Stimulated activated CD8-positive, alpha-beta memory T cell treated with anti-CD3 and anti-CD28 coated beads, Interleukin-2, amount 100 ng/mL, for 48 hours (primary cell): ENCODE data around the gene ISG20.

Experiments used
- DNase-seq, 2 donors: peaks; one replicate each; pipeline ENCODE4 v3.0.0-alpha.2; 2020; ENCODE audit warnings: low read depth in 2 of 2

ISG20 gene

GRCh38 chr15:88654430-88655102, 15.8 kb downstream of the ISG20 start:
- no peak for DNase-seq

DNA sequence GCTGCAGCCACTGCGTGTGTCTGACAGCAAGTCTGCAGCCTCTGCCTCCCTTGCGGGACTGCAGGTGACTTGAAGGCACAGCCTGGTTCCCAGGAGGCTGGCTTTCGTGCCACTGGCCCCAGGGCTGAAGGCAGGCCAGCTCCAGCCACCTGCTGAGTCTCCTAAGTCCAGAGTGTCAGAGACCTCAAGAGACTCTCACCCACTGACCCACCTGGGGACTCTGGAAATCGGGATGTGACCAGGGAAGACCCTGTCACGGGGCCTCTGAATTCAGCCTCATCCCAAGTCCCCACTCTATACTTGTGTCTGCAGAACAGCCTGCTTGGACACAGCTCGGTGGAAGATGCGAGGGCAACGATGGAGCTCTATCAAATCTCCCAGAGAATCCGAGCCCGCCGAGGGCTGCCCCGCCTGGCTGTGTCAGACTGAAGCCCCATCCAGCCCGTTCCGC, 16.3 kb downstream of the ISG20 start:
- no peak for DNase-seq

- no peak for DNase-seq
Measured at GRCh38 chr15:88655800-88656488, 17.1 kb downstream of the ISG20 start.

- DNase-seq = no peak
Measured at GRCh38 chr15:88656760-88657221, 18.0 kb downstream of the ISG20 start.

DNA sequence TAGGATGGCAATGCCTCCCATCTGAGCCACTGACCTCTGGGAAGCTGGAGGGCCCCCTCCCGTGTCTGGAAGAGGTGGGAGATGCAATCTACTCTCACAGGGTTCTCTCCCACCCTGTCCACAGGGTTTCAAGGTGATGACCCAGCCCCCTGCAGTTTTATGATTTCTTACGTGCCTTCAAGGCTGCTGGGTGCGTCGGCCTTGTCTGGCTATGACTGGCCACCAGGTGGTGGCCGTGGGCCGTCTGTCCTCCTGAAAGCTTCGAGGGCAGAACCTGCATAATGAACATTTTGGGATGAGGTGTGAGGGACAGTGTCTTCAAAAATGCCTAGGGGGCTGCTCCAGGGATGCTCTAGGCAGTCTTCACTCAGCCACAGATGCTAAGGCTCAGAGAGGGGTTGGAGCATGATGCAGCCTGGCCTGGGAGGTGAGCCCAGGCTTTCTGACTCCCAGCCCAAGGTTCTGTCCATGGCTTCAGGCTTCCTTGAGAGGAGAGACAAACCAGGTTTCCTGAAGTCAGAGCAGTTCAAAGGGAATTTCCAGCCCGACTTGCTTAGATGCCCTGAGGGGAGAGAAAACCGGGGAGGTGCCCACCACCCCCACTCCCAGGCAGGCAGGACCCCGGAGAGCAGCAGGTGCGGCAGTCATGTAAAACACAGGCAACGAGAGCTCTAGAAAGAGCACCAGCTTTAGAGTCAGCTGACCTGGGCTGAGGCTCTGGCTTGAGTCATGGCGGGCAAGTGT, 18.7 kb downstream of the ISG20 start:
- DNase-seq = no peak

- no peak for DNase-seq
Measured at GRCh38 chr15:88658070-88658965, 19.5 kb downstream of the ISG20 start.

DNA sequence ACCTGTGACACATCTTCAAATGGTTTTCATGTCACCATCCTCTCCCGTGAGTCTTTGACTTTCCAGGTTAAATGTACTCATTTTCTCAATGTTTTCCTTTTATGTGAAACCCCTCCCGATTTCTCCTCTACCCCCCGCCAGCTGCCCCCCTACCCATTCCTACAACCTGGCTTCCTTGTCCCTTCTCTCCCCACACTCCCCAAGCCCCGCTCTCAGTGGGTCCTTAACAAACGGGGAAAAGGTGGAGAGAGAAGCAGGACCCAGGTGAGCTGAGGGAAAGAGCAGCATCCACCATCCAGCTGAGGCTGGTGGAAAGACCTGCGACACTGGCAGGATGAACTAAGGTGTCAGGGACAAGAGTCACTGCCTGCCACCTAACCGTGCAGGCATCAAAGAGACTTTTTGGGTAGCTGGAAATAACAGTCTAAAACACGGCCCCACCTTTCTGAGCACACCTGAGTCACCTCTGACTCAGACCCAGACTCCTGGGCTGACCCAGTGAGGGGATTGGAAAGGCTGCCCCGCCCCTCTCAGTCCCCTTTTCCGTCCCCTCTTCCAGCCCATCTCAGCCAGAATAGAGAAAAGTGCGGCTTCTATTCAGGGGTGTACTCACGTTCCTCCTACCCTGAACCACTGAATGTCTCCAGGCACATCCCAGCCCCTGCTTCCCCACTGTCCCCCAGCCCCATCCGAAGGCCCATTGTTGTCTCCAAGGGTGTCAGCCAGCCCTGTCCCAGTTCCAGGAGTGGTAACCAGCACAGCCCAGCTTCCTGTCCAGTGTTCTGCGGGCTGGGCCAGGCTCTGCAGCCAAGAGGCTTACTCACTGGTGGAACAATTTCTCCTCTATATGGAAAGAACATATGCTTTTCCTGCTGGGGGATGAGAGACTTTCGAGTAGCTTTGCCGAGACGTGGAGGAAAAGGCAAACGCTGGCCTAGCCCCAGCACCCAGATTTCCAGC, 20.4 kb downstream of the ISG20 start:
- no peak for DNase-seq

DNA sequence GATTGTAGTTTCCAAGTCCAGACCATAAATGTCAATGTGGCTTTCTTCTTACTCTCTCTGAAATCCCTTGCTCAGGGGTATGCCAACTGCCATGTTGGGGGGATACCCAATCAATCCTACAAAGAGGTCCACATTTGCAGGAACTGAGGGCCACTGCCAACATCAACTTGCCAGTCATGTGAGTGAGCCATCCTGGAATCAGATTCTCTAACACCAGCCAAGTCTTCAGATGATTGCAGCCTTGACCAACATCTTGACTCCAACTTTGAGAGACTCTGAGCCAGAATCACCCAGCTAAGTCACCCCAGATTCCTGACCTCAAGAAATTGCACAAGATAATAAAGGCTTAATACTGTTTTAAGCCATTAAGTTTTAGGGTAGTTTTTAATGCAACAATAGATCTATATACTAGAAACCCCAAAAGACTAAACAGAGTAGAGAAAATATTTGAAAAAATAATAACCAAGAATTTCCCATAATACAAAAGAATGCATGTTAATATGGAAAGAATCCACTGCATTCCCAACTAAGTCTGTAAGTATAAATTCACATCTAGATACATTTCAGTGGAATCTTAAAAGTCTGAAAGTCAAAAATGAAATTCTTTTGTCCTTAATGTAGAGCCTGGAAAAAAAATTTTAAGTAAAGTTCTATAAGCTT, 22.4 kb downstream of the ISG20 start:
- DNase-seq = no peak

DNA sequence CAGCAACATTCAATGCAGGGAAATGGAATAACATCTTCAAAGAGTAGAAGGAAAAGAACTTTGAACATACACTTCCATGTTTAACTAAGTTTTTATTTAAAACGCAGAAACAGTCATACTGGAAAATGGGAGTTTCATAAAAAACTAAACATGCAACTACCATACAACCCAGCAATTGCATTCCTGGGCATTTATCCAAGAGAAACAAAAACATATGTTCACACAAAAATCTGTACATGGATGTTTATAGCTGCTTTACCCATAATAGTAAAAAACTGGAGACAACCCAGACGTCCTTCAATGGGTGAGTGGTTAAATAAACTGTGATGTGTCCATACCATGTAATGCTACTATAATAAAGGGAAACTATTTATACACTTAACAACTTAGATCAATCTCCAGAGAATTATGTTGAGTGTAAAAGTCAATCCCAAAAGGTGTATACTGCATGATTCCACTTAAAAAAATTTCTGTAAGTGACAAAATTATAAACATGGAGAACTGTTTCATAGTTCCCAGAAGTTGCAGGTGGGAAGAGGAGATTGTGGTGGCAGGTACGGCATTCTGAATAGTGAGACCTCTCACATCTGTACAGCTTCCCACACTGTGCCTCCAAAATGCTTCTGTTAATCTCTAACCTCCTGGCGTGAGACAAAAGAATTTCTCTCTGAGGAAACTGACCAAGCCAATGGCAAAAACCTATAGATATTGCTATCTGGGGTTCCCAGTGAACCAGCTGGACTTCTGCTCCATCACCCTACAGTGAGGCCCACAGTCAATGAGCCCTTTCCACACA, 23.1 kb downstream of the ISG20 start:
- no peak for DNase-seq

GRCh38 chr15:88663141-88663621, 24.4 kb downstream of the ISG20 start:
- no peak for DNase-seq

DNA sequence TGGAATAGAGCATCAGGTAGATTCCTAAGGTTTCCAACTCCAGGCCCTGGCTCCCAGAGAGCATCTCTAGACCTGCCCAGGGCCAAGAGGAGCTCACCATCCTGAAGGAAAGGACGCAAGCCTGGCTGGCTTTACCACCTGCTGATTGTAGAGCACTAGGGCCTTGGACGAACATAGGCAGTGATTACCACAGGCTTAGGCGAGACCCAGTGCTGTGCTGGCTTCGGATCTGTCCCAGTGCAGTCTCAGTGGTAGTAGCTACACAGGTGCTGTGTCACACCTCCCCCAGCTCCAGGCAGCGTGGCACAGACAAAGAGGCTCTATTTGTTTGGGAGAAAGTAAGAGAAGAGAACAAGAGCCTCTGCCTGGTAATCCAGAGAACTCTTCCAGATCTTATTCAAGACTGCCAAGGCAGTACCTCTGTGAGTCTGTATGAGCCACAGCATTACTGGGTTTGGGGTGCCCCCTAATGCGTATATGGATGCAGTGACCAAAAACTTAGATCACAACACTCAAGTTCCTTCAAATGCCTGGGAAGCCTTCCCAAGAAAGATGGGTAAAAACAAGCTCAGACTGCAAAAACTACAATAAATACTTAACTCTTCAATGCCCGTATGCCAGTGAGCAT, 25.4 kb downstream of the ISG20 start:
- DNase-seq = no peak

DNA sequence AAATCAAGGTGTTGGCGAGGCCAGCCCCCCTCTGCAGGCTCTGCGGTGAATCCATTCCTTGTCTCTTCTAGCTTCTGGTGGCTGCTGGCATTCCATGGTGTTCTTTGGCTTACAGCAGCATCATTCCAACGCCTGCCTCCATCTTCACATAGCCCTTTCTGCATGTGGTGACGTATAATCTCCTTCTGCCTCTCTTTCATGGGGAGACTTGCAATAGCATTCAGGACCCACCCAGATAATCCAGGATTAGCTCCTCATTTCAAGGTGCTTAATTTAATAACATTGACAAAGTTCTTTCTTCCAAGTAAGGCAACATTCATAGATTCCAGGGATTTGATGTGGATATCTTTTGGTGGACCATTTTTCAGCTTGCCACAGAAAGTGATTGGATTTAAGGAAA, 35.8 kb downstream of the ISG20 start:
- no peak for DNase-seq

- DNase-seq = no peak
Measured at GRCh38 chr15:88678755-88679154, 39.9 kb downstream of the ISG20 start.

DNA sequence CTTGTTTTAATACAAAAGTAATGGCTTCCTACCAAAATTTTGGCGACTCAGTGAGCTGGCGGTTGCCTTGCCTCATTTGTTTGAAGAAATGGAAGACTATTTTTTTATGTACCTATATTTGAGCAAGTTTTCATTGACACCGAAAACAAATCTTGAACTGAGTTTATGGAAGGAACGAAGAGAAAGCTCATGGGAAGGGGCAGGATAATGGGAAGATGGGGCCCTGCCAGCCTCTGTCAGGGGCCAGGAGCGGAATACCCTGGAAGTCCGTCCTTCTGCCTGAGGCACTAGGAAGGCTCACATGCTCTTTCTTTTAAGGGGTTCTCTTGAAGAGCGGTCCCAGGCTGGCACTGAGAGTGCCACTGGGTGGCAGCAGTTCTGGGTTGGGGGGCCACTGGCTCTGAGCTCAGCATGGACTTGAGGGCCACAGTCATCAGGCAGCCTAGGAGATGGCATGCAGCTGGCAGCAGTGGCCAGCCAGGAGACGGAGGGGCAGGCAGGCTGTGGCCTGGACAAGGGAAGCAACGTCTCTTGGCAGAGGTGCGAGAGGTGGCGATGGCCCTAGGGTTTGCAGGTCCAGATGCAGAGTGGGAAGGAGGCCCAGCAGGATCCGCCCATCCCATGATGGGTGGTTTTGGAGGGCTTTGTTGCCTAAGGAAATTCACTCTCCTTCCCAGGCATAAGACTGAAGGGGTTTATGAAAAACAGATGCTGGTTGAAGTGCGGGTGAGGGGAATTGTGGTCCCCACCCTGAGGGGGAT, 41.6 kb downstream of the ISG20 start:
- no peak for DNase-seq

- DNase-seq = no peak
Measured at GRCh38 chr15:88681610-88682221, 42.9 kb downstream of the ISG20 start.

DNA sequence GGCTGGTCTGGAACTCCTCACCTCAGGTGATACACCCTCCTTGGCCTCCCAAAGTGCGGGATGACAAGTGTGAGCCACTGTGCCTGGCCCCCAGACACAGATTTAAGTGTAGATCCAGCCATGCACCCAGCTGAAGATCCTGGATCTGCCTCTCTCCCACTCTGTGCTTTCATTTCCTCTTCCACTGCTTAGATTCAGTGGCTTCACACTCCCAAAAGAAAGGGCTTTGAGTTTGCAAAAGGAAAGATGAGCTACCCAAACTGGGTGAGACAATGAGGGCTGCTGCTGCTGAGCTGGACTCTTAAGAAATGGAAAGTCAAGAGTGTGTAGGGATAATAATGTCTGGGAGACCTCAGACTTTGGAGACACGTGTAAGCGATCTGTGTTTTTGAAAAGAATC, 45.5 kb downstream of the ISG20 start:
- no peak for DNase-seq

- no peak for DNase-seq
Measured at GRCh38 chr15:88686166-88686565, 47.4 kb downstream of the ISG20 start.
